ENCODE measurements around the gene CNTN5. TPM values are rescaled to one million over a fixed set of nuclear protein-coding genes. Genes with fewer than 3 reads are reported as not detected.
"Not testable (repeated sequence)": the region's sequence is repeated elsewhere in the genome, so short reads cannot be mapped to it uniquely, and the experiment has no call there.

CNTN5 gene
- total RNA-seq, 1 donor from 2014 or later, result 17.7 TPM

GRCh38 chr11:99822846-99823565 is 802.3 kb downstream of the CNTN5 start:
- Mint-ChIP-seq H3K27me3 (ENCODE audit: low read depth) (no peaks in the 10 kb centered on the region), H3K9me3 (peaks cover 19% of the 10 kb centered on the region), H3K4me1 (no peaks in the 10 kb centered on the region), H3K36me3 (no peaks in the 10 kb centered on the region), H3K27ac (no peak overlapping the region), H3K4me3 (no peak overlapping the region)
- DNase-seq (ENCODE audit: low spot score in 2 of 2, unreplicated experiment in 2 of 2), result no peak
- no peak for TF ChIP-seq CTCF (IDR thresholded peaks at IDR 0.05; ENCODE audit: unreplicated experiment)

GRCh38 chr11:99836739-99837138 is 816.0 kb downstream of the CNTN5 start:
- H3K27me3 Mint-ChIP-seq (ENCODE audit: low read depth); H3K4me3 Mint-ChIP-seq; H3K36me3 Mint-ChIP-seq; DNase-seq (ENCODE audit: low spot score in 2 of 2, unreplicated experiment in 2 of 2); H3K9me3 Mint-ChIP-seq; H3K4me1 Mint-ChIP-seq; H3K27ac Mint-ChIP-seq: not testable (repeated sequence)

- Mint-ChIP-seq H3K27me3 (ENCODE audit: low read depth) (no peaks in the 10 kb centered on the region), H3K4me3 (no peak overlapping the region), H3K4me1 (no peaks in the 10 kb centered on the region), H3K27ac (no peak overlapping the region), H3K36me3 (no peaks in the 10 kb centered on the region), H3K9me3 (peaks cover under 1% of the 10 kb centered on the region)
- no peak for DNase-seq (ENCODE audit: low spot score in 2 of 2, unreplicated experiment in 2 of 2)
- TF ChIP-seq CTCF (IDR thresholded peaks at IDR 0.05; ENCODE audit: unreplicated experiment), result no peak
Observed at GRCh38 chr11:99841885-99842284, 821.1 kb downstream of the CNTN5 start.

GRCh38 chr11:99865951-99866350 is 845.2 kb downstream of the CNTN5 start:
- H3K4me1 Mint-ChIP-seq, result peaks cover 10% of the 10 kb centered on the region
- no peak for TF ChIP-seq CTCF (IDR thresholded peaks at IDR 0.05; ENCODE audit: unreplicated experiment)
- DNase-seq (ENCODE audit: low spot score in 2 of 2, unreplicated experiment in 2 of 2), result no peak

GRCh38 chr11:99881610-99882009 is 860.9 kb downstream of the CNTN5 start:
- H3K9me3 Mint-ChIP-seq, result no peaks in the 10 kb centered on the region
- H3K27me3 Mint-ChIP-seq (ENCODE audit: low read depth), result peaks cover 6% of the 10 kb centered on the region
- TF ChIP-seq CTCF (IDR thresholded peaks at IDR 0.05; ENCODE audit: unreplicated experiment), result no peak
- peaks cover 25% of the 10 kb centered on the region for H3K4me1 Mint-ChIP-seq
- no peak overlapping the region for H3K27ac Mint-ChIP-seq
- no peaks in the 10 kb centered on the region for H3K36me3 Mint-ChIP-seq
- no peak overlapping the region for H3K4me3 Mint-ChIP-seq
- no peak for DNase-seq (ENCODE audit: low spot score in 2 of 2, unreplicated experiment in 2 of 2)

More at GRCh38 chr11:99865951-99866350, 845.2 kb downstream of the CNTN5 start:
- no peaks in the 10 kb centered on the region for H3K27me3 Mint-ChIP-seq (ENCODE audit: low read depth)
- peaks cover 3% of the 10 kb centered on the region for H3K9me3 Mint-ChIP-seq
- H3K36me3 Mint-ChIP-seq, result no peaks in the 10 kb centered on the region
- H3K27ac Mint-ChIP-seq, result no peak overlapping the region
- H3K4me3 Mint-ChIP-seq, result no peak overlapping the region

GRCh38 chr11:99884750-99885149 is 864.0 kb downstream of the CNTN5 start:
- no peak overlapping the region for H3K4me3 Mint-ChIP-seq
- peaks cover 23% of the 10 kb centered on the region for H3K4me1 Mint-ChIP-seq
- peaks cover 9% of the 10 kb centered on the region for H3K27me3 Mint-ChIP-seq (ENCODE audit: low read depth)
- no peak for DNase-seq (ENCODE audit: low spot score in 2 of 2, unreplicated experiment in 2 of 2)
- H3K27ac Mint-ChIP-seq, result no peak overlapping the region
- no peak for TF ChIP-seq CTCF (IDR thresholded peaks at IDR 0.05; ENCODE audit: unreplicated experiment)
- H3K36me3 Mint-ChIP-seq, result no peaks in the 10 kb centered on the region
- no peaks in the 10 kb centered on the region for H3K9me3 Mint-ChIP-seq
